Tibial nerve (tissue), 4 donors: ENCODE results near the gene GRID1. TPM values are rescaled to one million over a fixed set of nuclear protein-coding genes. Genes with fewer than 3 reads are reported as not detected.

Source experiments
- DNase-seq, 2 donors: peaks; one replicate each; pipeline ENCODE4 v3.0.0-alpha.2; 2019; ENCODE audit warnings: low spot score in 2 of 2
- H3K27ac ChIP-seq, 4 donors: fragments of 200-600 bp; sonication (generic) in 3 of 4; one replicate each; pipeline ENCODE4 v1.5.1; 2017 to 2019; ENCODE audit warnings: mild to moderate bottlenecking in 1 of 4
- H3K27me3 ChIP-seq, 2 donors: fragments of 200-600 bp; sonication (generic) in 1 of 2; one replicate each; pipeline versions ENCODE4 v1.5.1 to v1.6.0; 2017 to 2019
- H3K36me3 ChIP-seq, 3 donors: fragments of 200-600 bp; sonication (generic); one replicate each; pipeline ENCODE4 v1.5.1; 2018 to 2019
- H3K4me1 ChIP-seq, 4 donors: fragments of 200-600 bp; sonication (generic) in 3 of 4; one replicate each; pipeline ENCODE4 v1.5.1; 2017 to 2019
- H3K4me3 ChIP-seq, 4 donors: fragments of 200-600 bp; sonication (generic) in 3 of 4; one replicate each; pipeline ENCODE4 v1.5.1; 2017 to 2019; ENCODE audit warnings: mild to moderate bottlenecking in 1 of 4, moderate library complexity in 1 of 4
- H3K9me3 ChIP-seq, 4 donors: fragments of 200-600 bp; sonication (generic) in 3 of 4; one replicate each; pipeline ENCODE4 v1.5.1; 2017 to 2019
- CTCF ChIP-seq, 5 experiments: fragments of 200-600 bp in 3 of 5; fragments of 450-650 bp in 2 of 5; sonication (generic) in 3 of 5; IDR thresholded peaks; one replicate each; pipeline ENCODE4 v1.5.1; 2016 to 2019; ENCODE audit warnings: antibody characterized with exemption in 5 of 5, mild to moderate bottlenecking in 3 of 5, moderate library complexity in 2 of 5
- EP300 ChIP-seq, 2 donors: sonication (generic); formaldehyde crosslinking; IDR thresholded peaks; one replicate each; pipeline ENCODE4 v1.6.1; 2017; ENCODE audit warnings: antibody characterized with exemption in 2 of 2, mild to moderate bottlenecking in 1 of 2
- POLR2A ChIP-seq, 2 donors: fragments of 450-650 bp; IDR thresholded peaks; one replicate each; pipeline ENCODE4 v1.6.1; 2017; ENCODE audit warnings: antibody characterized with exemption in 2 of 2, mild to moderate bottlenecking in 2 of 2, moderate library complexity in 2 of 2
- WGBS, 2 donors: methylation state at CpG; one replicate each; pipeline ENCODE4 v1.1.5; 2018; 5-methylcytosine and 5-hydroxymethylcytosine counted together
- total RNA-seq, 4 donors: library from RNA; depleted of rRNA; stranded (reverse); fragments of >200 nt; gene quantifications; one replicate each; pipeline ENCODE4 v1.1.0, GENCODE V29; 2016

Gene GRID1
- total RNA-seq, 4 donors from 2014 or later: 7.7 to 16.3 (median 10.5) TPM

GRCh38 chr10:85596389-85596788 is 770.2 kb downstream of the GRID1 start:
- WGBS, 2 donors: 81 to 83% methylated on average over 2 of the region's 2 CpGs
- no peaks in the 10 kb centered on the region for H3K36me3 ChIP-seq
- TF ChIP-seq EP300 (IDR thresholded peaks at IDR 0.05) (no peak), CTCF (IDR thresholded peaks at IDR 0.05) (no peak), POLR2A (IDR thresholded peaks at IDR 0.05) (no peak)
- H3K4me3 ChIP-seq: no peak overlapping the region
- H3K27me3 ChIP-seq: no peaks in the 10 kb centered on the region
- no peaks in the 10 kb centered on the region for H3K9me3 ChIP-seq
- no peak overlapping the region for H3K27ac ChIP-seq
- DNase-seq: no peak
- H3K4me1 ChIP-seq: no peaks in the 10 kb centered on the region

- TF ChIP-seq CTCF (IDR thresholded peaks at IDR 0.05): no peak
- TF ChIP-seq POLR2A (IDR thresholded peaks at IDR 0.05): no peak
- TF ChIP-seq EP300 (IDR thresholded peaks at IDR 0.05): no peak
- no peak for DNase-seq
Measured at GRCh38 chr10:85594239-85594638, 772.4 kb downstream of the GRID1 start.

GRCh38 chr10:85593226-85593772 is 773.3 kb downstream of the GRID1 start:
- H3K36me3 ChIP-seq: no peaks in the 10 kb centered on the region
- H3K4me3 ChIP-seq: no peak overlapping the region
- H3K4me1 ChIP-seq: no peaks in the 10 kb centered on the region
- TF ChIP-seq POLR2A (IDR thresholded peaks at IDR 0.05) (no peak), CTCF (IDR thresholded peaks at IDR 0.05) (no peak), EP300 (IDR thresholded peaks at IDR 0.05) (no peak)
- H3K27ac ChIP-seq: no peak overlapping the region
- no peaks in the 10 kb centered on the region for H3K9me3 ChIP-seq
- DNase-seq: no peak
- no peaks in the 10 kb centered on the region for H3K27me3 ChIP-seq
- 76 to 81% methylated on average over 4 of the region's 4 CpGs for WGBS, 2 donors

More at GRCh38 chr10:85594239-85594638, 772.4 kb downstream of the GRID1 start:
- Histone ChIP-seq H3K9me3 (no peaks in the 10 kb centered on the region), H3K27ac (no peak overlapping the region), H3K36me3 (no peaks in the 10 kb centered on the region), H3K27me3 (no peaks in the 10 kb centered on the region), H3K4me3 (no peak overlapping the region), H3K4me1 (no peaks in the 10 kb centered on the region)
- 40 to 41% methylated on average over 3 of the region's 3 CpGs for WGBS, 2 donors

GRCh38 chr10:85581371-85581770 is 785.2 kb downstream of the GRID1 start:
- DNase-seq: no peak
- Histone ChIP-seq H3K36me3 (no peaks in the 10 kb centered on the region), H3K4me1 (no peaks in the 10 kb centered on the region), H3K27ac (no peak overlapping the region), H3K9me3 (peaks cover 0 to 9% (median 0%) of the 10 kb centered on the region in 4 donors), H3K4me3 (no peak overlapping the region), H3K27me3 (no peaks in the 10 kb centered on the region)
- WGBS, 2 donors: 87 to 88% methylated on average over 3 of the region's 3 CpGs
- TF ChIP-seq POLR2A (IDR thresholded peaks at IDR 0.05) (no peak), EP300 (IDR thresholded peaks at IDR 0.05) (no peak), CTCF (IDR thresholded peaks at IDR 0.05) (no peak)

- TF ChIP-seq CTCF (IDR thresholded peaks at IDR 0.05) (no peak), POLR2A (IDR thresholded peaks at IDR 0.05) (no peak), EP300 (IDR thresholded peaks at IDR 0.05) (no peak)
- H3K4me1 ChIP-seq: no peaks in the 10 kb centered on the region
- H3K9me3 ChIP-seq: peaks cover 0 to 9% (median 0%) of the 10 kb centered on the region in 4 donors
- H3K36me3 ChIP-seq: no peaks in the 10 kb centered on the region
- no peaks in the 10 kb centered on the region for H3K27me3 ChIP-seq
- H3K27ac ChIP-seq: no peak overlapping the region
- WGBS, 2 donors: 68 to 87% methylated on average over 2 of the region's 2 CpGs
- DNase-seq: no peak
- no peak overlapping the region for H3K4me3 ChIP-seq
Measured at GRCh38 chr10:85580585-85580984, 786.0 kb downstream of the GRID1 start.
